ENCODE data around the gene ERICH6.
A peak's percentile ranks its signal among the peaks of the same experiment; 100 is the strongest.

The ERICH6 gene

GRCh38 chr3:150745832-150746231, 42.1 kb upstream of the ERICH6 start:
- TF ChIP-seq CTCF (IDR thresholded peaks at IDR 0.05; ENCODE audit: low read depth, low read length) = no peak
- no peak for DNase-seq (ENCODE audit: low read depth in 2 of 2)
- no peak overlapping the region for H3K4me3 ChIP-seq (replicated peaks in 1 of 2; ENCODE audit: low read depth in 2 of 2, low read length in 2 of 2)

GRCh38 chr3:150744919-150745211, 41.1 kb upstream of the ERICH6 start:
- no peak for TF ChIP-seq CTCF (IDR thresholded peaks at IDR 0.05; ENCODE audit: low read depth, low read length)
- H3K4me3 ChIP-seq (replicated peaks in 1 of 2; ENCODE audit: low read depth in 2 of 2, low read length in 2 of 2) = no peak overlapping the region
- DNase-seq (ENCODE audit: low read depth in 2 of 2) = no peak

DNA sequence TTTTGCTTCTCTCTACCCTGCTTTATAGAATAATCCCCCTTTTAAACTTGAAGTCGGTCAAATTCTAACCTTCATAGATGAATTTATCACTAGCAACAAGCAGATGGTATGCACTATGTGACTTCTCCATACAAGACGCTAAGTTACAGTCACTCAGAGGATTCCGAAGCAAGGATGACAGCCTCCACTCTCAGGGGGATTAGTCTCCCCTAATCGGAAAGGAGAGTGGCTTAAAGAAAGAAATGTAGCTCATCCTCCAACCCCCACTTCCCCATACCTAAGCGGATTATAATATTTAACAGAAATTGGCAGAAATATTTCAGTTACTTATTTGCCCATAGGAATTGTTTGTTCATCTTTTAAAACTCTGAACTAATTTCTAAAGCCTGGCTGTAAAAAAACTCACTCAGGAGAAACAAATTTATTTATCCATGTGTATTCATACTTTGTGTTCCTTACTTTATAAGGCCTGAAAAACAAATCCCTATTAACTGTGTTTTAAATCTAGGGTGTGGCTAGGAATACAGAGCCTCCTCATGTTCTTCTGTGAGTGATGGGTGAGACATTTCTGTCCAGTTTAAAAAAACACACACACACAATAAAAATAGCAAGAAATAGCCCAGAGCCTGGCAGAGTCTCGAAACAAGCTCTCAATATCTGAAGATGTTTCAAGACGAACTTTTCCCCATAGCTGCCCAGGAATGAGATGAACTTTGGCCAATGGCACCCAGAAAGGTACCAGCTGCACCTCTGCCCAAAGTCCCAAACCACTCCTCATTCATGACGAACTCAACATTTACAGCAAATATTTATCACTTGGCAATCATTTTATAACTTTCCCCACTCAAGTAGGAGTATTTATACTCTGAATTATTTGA, 40.6 kb upstream of the ERICH6 start:
- TF ChIP-seq CTCF (IDR thresholded peaks at IDR 0.05; ENCODE audit: low read depth, low read length) = no peak
- no peak overlapping the region for H3K4me3 ChIP-seq (replicated peaks in 1 of 2; ENCODE audit: low read depth in 2 of 2, low read length in 2 of 2)

GRCh38 chr3:150743508-150743907, 39.8 kb upstream of the ERICH6 start:
- no peak for TF ChIP-seq CTCF (IDR thresholded peaks at IDR 0.05; ENCODE audit: low read depth, low read length)
- peak in 1 of 2 donors; percentile 54 for DNase-seq (ENCODE audit: low read depth in 2 of 2)
- no peak overlapping the region for H3K4me3 ChIP-seq (replicated peaks in 1 of 2; ENCODE audit: low read depth in 2 of 2, low read length in 2 of 2)

More for the DNA sequence above, 40.6 kb upstream of the ERICH6 start:
- no peak for DNase-seq (ENCODE audit: low read depth in 2 of 2)

DNA sequence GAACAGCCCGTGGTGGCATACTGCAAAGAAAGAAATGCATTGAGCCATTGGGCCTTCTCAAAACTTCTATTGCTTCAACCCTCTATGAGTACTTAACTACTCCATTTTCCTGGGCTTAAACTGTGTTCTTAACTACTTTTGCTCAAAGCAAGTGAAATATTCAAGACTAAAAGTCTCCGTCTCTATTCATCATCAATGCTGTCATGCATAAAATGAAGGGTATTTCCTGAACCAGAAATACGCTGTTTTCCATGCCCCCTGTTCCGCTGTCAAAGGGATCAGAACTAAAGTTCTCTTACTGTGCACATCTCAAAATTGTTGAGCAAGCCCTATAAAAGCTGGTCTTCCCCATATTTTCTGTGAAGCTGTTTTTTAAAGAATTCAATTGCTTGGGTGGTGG, 39.0 kb upstream of the ERICH6 start:
- TF ChIP-seq CTCF (IDR thresholded peaks at IDR 0.05; ENCODE audit: low read depth, low read length) = no peak
- no peak overlapping the region for H3K4me3 ChIP-seq (replicated peaks in 1 of 2; ENCODE audit: low read depth in 2 of 2, low read length in 2 of 2)
- no peak for DNase-seq (ENCODE audit: low read depth in 2 of 2)

- no peak overlapping the region for H3K4me3 ChIP-seq (replicated peaks in 1 of 2; ENCODE audit: low read depth in 2 of 2, low read length in 2 of 2)
- no peak for TF ChIP-seq CTCF (IDR thresholded peaks at IDR 0.05; ENCODE audit: low read depth, low read length)
- no peak for DNase-seq (ENCODE audit: low read depth in 2 of 2)
Observed at GRCh38 chr3:150742141-150742523, 38.4 kb upstream of the ERICH6 start.
